ENCODE data around the gene LMCD1.

Gene LMCD1

GRCh38 chr3:8536096-8537056 lies 34.8 kb downstream of the LMCD1 start:
- DNase-seq (ENCODE audit: low read depth) = no peak

GRCh38 chr3:8537440-8537839 lies 35.8 kb downstream of the LMCD1 start:
- DNase-seq (ENCODE audit: low read depth) = no peak

GRCh38 chr3:8538223-8538622 lies 36.6 kb downstream of the LMCD1 start:
- DNase-seq (ENCODE audit: low read depth) = no peak

- no peak for DNase-seq (ENCODE audit: low read depth)
Observed at GRCh38 chr3:8538913-8539312, 37.3 kb downstream of the LMCD1 start.

- no peak for DNase-seq (ENCODE audit: low read depth)
Observed at GRCh38 chr3:8539419-8539818, 37.8 kb downstream of the LMCD1 start.

GRCh38 chr3:8540456-8540855 lies 38.8 kb downstream of the LMCD1 start:
- DNase-seq (ENCODE audit: low read depth) = no peak

GRCh38 chr3:8541486-8541885 lies 39.9 kb downstream of the LMCD1 start:
- DNase-seq (ENCODE audit: low read depth) = no peak

- no peak for DNase-seq (ENCODE audit: low read depth)
Observed at GRCh38 chr3:8542190-8543135, 40.8 kb downstream of the LMCD1 start.

- DNase-seq (ENCODE audit: low read depth) = no peak
Observed at GRCh38 chr3:8546609-8547008, 45.0 kb downstream of the LMCD1 start.

GRCh38 chr3:8548502-8549275 lies 47.1 kb downstream of the LMCD1 start:
- DNase-seq (ENCODE audit: low read depth) = no peak

GRCh38 chr3:8549354-8549753 lies 47.7 kb downstream of the LMCD1 start:
- no peak for DNase-seq (ENCODE audit: low read depth)

GRCh38 chr3:8550611-8551010 lies 49.0 kb downstream of the LMCD1 start:
- DNase-seq (ENCODE audit: low read depth) = no peak

GRCh38 chr3:8552223-8552762 lies 50.7 kb downstream of the LMCD1 start:
- no peak for DNase-seq (ENCODE audit: low read depth)

GRCh38 chr3:8553405-8553804 lies 51.8 kb downstream of the LMCD1 start:
- DNase-seq (ENCODE audit: low read depth) = no peak

- DNase-seq (ENCODE audit: low read depth) = no peak
Observed at GRCh38 chr3:8554696-8555095, 53.1 kb downstream of the LMCD1 start.

- DNase-seq (ENCODE audit: low read depth) = no peak
Observed at GRCh38 chr3:8555113-8555661, 53.6 kb downstream of the LMCD1 start.

GRCh38 chr3:8555725-8556472 lies 54.3 kb downstream of the LMCD1 start:
- DNase-seq (ENCODE audit: low read depth) = no peak

GRCh38 chr3:8556473-8556869 lies 54.8 kb downstream of the LMCD1 start:
- DNase-seq (ENCODE audit: low read depth) = no peak

GRCh38 chr3:8557298-8557697 lies 55.7 kb downstream of the LMCD1 start:
- no peak for DNase-seq (ENCODE audit: low read depth)

- no peak for DNase-seq (ENCODE audit: low read depth)
Observed at GRCh38 chr3:8558645-8559044, 57.0 kb downstream of the LMCD1 start.

- DNase-seq (ENCODE audit: low read depth) = no peak
Observed at GRCh38 chr3:8559351-8559750, 57.7 kb downstream of the LMCD1 start.

All from activated T-cell treated with anti-CD3 and anti-CD28 coated beads for 24 hours (primary cell).